Mesenchymal stem cell (in vitro differentiated cells and primary cell): ENCODE results near the gene TMEM175.

Experiments
- DNase-seq: peaks from one replicate; pipeline ENCODE4 v3.0.0-alpha.2; 2013
- H2AFZ ChIP-seq: one replicate; pipeline ENCODE4 v1.6.1; 2013; ENCODE audit warnings: low read depth, mild to moderate bottlenecking, control low read depth, inconsistent platforms, low read length, moderate library complexity
- H2AK5ac ChIP-seq: 2 replicates; pipeline ENCODE4 v1.6.1; 2013; ENCODE audit warnings: low read length, moderate library complexity, mild to moderate bottlenecking, inconsistent platforms; ENCODE audit not compliant: severe bottlenecking
- H2BK120ac ChIP-seq: one replicate; pipeline ENCODE4 v1.6.1; 2013; ENCODE audit warnings: low read depth, mild to moderate bottlenecking, inconsistent platforms, low read length, moderate library complexity
- H2BK12ac ChIP-seq, 2 experiments: one replicate each; pipeline ENCODE4 v1.6.1; 2013; ENCODE audit warnings: inconsistent platforms in 2 of 2, low read length in 2 of 2, mild to moderate bottlenecking in 2 of 2, moderate library complexity in 2 of 2, control low read depth in 1 of 2
- H2BK15ac ChIP-seq: one replicate; pipeline ENCODE4 v1.6.1; 2013; ENCODE audit warnings: mild to moderate bottlenecking, low read depth, inconsistent platforms; ENCODE audit not compliant: poor library complexity, severe bottlenecking
- H2BK5ac ChIP-seq: 2 replicates; pipeline ENCODE4 v1.6.1; 2013; ENCODE audit warnings: low read depth, mild to moderate bottlenecking, low read length, control low read depth, inconsistent platforms; ENCODE audit not compliant: poor library complexity, severe bottlenecking
- H3K14ac ChIP-seq, 2 experiments: one replicate each; pipeline ENCODE4 v1.6.1; 2013; ENCODE audit warnings: inconsistent platforms in 2 of 2, low read length in 2 of 2, control low read depth in 1 of 2, mild to moderate bottlenecking in 1 of 2, moderate library complexity in 1 of 2
- H3K18ac ChIP-seq, 2 experiments: one replicate each; pipeline ENCODE4 v1.6.1; 2013; ENCODE audit warnings: inconsistent platforms in 2 of 2, low read length in 2 of 2, control low read depth in 1 of 2, low read depth in 1 of 2, mild to moderate bottlenecking in 1 of 2
- H3K23ac ChIP-seq, 2 experiments: one replicate each; pipeline ENCODE4 v1.6.1; 2013; ENCODE audit warnings: inconsistent platforms in 2 of 2, low read length in 2 of 2, mild to moderate bottlenecking in 2 of 2, moderate library complexity in 2 of 2, control low read depth in 1 of 2
- H3K27ac ChIP-seq: 2 replicates; pipeline ENCODE4 v1.5.1; 2013; ENCODE audit warnings: mild to moderate bottlenecking, moderate library complexity, low read length, control low read depth, inconsistent platforms; ENCODE audit not compliant: poor library complexity, severe bottlenecking
- H3K27me3 ChIP-seq, 2 experiments: 2 replicates each; pipeline versions ENCODE4 v1.6.1 to v1.7.0; 2013; ENCODE audit warnings: low read length in 2 of 2, mild to moderate bottlenecking in 2 of 2, moderate library complexity in 2 of 2, control low read depth in 1 of 2, inconsistent platforms in 1 of 2; ENCODE audit not compliant: control insufficient read depth in 1 of 2, insufficient read depth in 1 of 2
- H3K36me3 ChIP-seq, 2 experiments: 2 replicates each; pipeline versions ENCODE4 v1.6.1 to v1.7.0; 2013; ENCODE audit warnings: low read length in 2 of 2, control low read depth in 1 of 2, inconsistent platforms in 1 of 2, low read depth in 1 of 2, mild to moderate bottlenecking in 1 of 2; ENCODE audit not compliant: insufficient read depth in 2 of 2, control insufficient read depth in 1 of 2
- H3K4ac ChIP-seq, 2 experiments: one replicate each; pipeline ENCODE4 v1.6.1; 2013; ENCODE audit warnings: inconsistent platforms in 2 of 2, low read length in 2 of 2, mild to moderate bottlenecking in 2 of 2, moderate library complexity in 2 of 2, control low read depth in 1 of 2, low read depth in 1 of 2
- H3K4me1 ChIP-seq: 2 replicates; pipeline ENCODE4 v1.6.1; 2013; ENCODE audit warnings: low read depth, low read length, control low read depth; ENCODE audit not compliant: control insufficient read depth, insufficient read depth
- H3K4me2 ChIP-seq: 2 replicates; pipeline ENCODE4 v1.6.1; 2013; ENCODE audit warnings: low read length, mild to moderate bottlenecking, inconsistent platforms; ENCODE audit not compliant: poor library complexity, severe bottlenecking
- H3K4me3 ChIP-seq, 2 experiments: 2 replicates each; pipeline versions ENCODE4 v1.5.1 to v1.7.0; 2013; ENCODE audit warnings: low read length in 2 of 2, mild to moderate bottlenecking in 2 of 2, control low read depth in 1 of 2, low read depth in 1 of 2; ENCODE audit not compliant: insufficient read depth in 1 of 2
- H3K79me1 ChIP-seq: replicated peaks from 2 replicates; pipeline ENCODE4 v1.6.1; 2013; ENCODE audit warnings: mild to moderate bottlenecking, control low read depth, low read length, inconsistent platforms; ENCODE audit not compliant: poor library complexity, severe bottlenecking
- H3K9ac ChIP-seq: 2 replicates; pipeline ENCODE4 v1.7.0; 2013; ENCODE audit warnings: mild to moderate bottlenecking, low read length, moderate library complexity
- H3K9me3 ChIP-seq: 2 replicates; pipeline ENCODE4 v1.7.0; 2013; ENCODE audit warnings: mild to moderate bottlenecking, low read length; ENCODE audit not compliant: control insufficient read depth
- H4K8ac ChIP-seq: one replicate; pipeline ENCODE4 v1.6.1; 2013; ENCODE audit warnings: inconsistent platforms, mild to moderate bottlenecking, low read length, moderate library complexity
- H4K91ac ChIP-seq: one replicate; pipeline ENCODE4 v1.6.1; 2013; ENCODE audit warnings: mild to moderate bottlenecking, low read length, inconsistent platforms
- WGBS: methylation state at CpG from one replicate; pipeline ENCODE4 v1.1.7; 2013; ENCODE audit warnings: mixed read lengths; 5-methylcytosine and 5-hydroxymethylcytosine counted together

TMEM175 gene

DNA sequence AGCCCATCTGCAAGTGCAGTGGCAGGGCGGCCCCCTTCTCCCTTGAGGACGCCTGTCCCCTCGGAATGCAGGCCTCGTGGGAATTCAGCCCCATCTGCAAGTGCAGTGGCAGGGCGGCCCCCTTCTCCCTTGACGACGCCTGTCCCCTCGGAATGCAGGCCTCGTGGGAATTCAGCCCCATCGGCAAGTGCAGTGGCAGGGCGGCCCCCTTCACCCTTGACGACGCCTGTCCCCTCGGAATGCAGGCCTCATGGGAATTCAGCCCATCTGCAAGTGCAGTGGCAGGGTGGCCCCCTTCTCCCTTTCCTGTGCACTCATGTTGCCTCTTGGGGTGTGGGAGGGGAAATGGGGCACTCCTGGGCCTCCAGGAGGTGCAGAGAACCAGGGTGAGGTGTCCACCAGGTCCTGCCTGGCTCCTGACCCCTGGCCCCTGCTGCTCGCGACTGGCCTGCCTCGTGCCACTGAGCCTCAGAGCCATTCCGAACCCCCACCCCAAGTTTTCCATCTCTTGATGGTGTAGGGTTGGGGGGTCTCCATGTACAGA is 67.7 kb downstream of the TMEM175 start:
- H3K27me3 ChIP-seq = peaks cover 69 to 73% of the 10 kb centered on the region in 2 experiments
- no peaks in the 10 kb centered on the region for H3K79me1 ChIP-seq

GRCh38 chr4:1000686-1001260 is 68.5 kb downstream of the TMEM175 start:
- H3K18ac ChIP-seq = no peak overlapping the region
- no peak overlapping the region for H2BK5ac ChIP-seq
- no peak overlapping the region for H3K27ac ChIP-seq
- peaks cover 76% of the 10 kb centered on the region in 2 experiments for H3K27me3 ChIP-seq
- no peak overlapping the region for H2BK15ac ChIP-seq
- H3K36me3 ChIP-seq = peaks cover 0 to 9% of the 10 kb centered on the region in 2 experiments
- H2BK120ac ChIP-seq = no peak overlapping the region
- no peak overlapping the region for H3K14ac ChIP-seq
- no peak overlapping the region for H2AFZ ChIP-seq
- no peak overlapping the region for H4K91ac ChIP-seq
- no peak overlapping the region for H3K4me3 ChIP-seq
- no peak overlapping the region for H4K8ac ChIP-seq
- WGBS = 92% methylated on average over 13 of the region's 15 CpGs
- H3K79me1 ChIP-seq = no peaks in the 10 kb centered on the region
- H3K9ac ChIP-seq = no peak overlapping the region
- no peak overlapping the region for H3K4me2 ChIP-seq
- no peak overlapping the region for H3K23ac ChIP-seq
- H3K4ac ChIP-seq = no peak overlapping the region
- H2BK12ac ChIP-seq = no peak overlapping the region
- H3K9me3 ChIP-seq = no peaks in the 10 kb centered on the region
- no peak overlapping the region for H2AK5ac ChIP-seq
- peaks cover 27% of the 10 kb centered on the region for H3K4me1 ChIP-seq
- no peak for DNase-seq

More for the DNA sequence above, 67.7 kb downstream of the TMEM175 start:
- Histone ChIP-seq H4K8ac (no peak overlapping the region), H3K14ac (no peak overlapping the region), H2AFZ (no peak overlapping the region), H3K9ac (no peak overlapping the region), H2AK5ac (no peak overlapping the region), H3K4me1 (peaks cover 27% of the 10 kb centered on the region), H4K91ac (no peak overlapping the region), H3K36me3 (peaks cover 0 to 9% of the 10 kb centered on the region in 2 experiments), H2BK12ac (no peak overlapping the region), H3K23ac (no peak overlapping the region), H2BK120ac (no peak overlapping the region), H3K27ac (no peak overlapping the region), H2BK15ac (no peak overlapping the region), H3K9me3 (no peaks in the 10 kb centered on the region), H3K4me2 (no peak overlapping the region), H3K4ac (no peak overlapping the region), H2BK5ac (no peak overlapping the region), H3K4me3 (no peak overlapping the region), H3K18ac (no peak overlapping the region)
- 78% methylated on average over 14 of the region's 18 CpGs for WGBS
- DNase-seq = no peak

DNA sequence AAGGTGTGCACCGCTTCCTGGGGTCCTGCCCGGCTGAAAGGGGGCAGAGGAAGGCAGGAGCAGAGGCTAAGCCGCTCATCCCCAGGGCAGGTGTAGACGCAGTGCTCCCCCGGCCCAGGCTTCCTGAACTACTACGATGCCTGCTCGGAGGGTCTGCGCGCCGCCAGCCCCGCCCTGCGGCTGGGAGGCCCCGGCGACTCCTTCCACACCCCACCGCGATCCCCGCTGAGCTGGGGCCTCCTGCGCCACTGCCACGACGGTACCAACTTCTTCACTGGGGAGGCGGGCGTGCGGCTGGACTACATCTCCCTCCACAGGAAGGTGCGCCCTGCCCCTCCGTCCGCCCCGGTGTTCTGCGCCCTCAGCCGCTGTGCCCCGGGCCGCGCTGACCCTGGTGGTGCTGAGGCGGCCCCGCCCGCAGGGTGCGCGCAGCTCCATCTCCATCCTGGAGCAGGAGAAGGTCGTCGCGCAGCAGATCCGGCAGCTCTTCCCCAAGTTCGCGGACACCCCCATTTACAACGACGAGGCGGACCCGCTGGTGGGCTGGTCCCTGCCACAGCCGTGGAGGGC is 69.4 kb downstream of the TMEM175 start:
- H2AK5ac ChIP-seq = no peak overlapping the region
- H4K91ac ChIP-seq = peak overlapping the region; percentile 8
- no peak overlapping the region for H3K14ac ChIP-seq
- H3K23ac ChIP-seq = peak overlapping the region in 1 of 2 experiments; percentile 41
- peak overlapping the region in 1 of 2 experiments; percentile 20 for H3K4me3 ChIP-seq
- H3K27ac ChIP-seq = no peak overlapping the region
- H3K4me2 ChIP-seq = no peak overlapping the region
- no peak overlapping the region for H2BK12ac ChIP-seq
- no peak for DNase-seq
- H3K9me3 ChIP-seq = peaks cover 3% of the 10 kb centered on the region
- H2BK15ac ChIP-seq = no peak overlapping the region
- WGBS = 54% methylated on average over 48 of the region's 48 CpGs
- no peak overlapping the region for H3K9ac ChIP-seq
- H2AFZ ChIP-seq = no peak overlapping the region
- peaks cover 68 to 74% of the 10 kb centered on the region in 2 experiments for H3K27me3 ChIP-seq
- H2BK5ac ChIP-seq = no peak overlapping the region
- peaks cover 25% of the 10 kb centered on the region for H3K4me1 ChIP-seq
- H3K79me1 ChIP-seq = no peaks in the 10 kb centered on the region
- no peak overlapping the region for H3K18ac ChIP-seq
- peak overlapping the region; percentile 29 for H4K8ac ChIP-seq
- H3K4ac ChIP-seq = no peak overlapping the region
- no peak overlapping the region for H2BK120ac ChIP-seq
- H3K36me3 ChIP-seq = peaks cover 0 to 9% of the 10 kb centered on the region in 2 experiments

DNA sequence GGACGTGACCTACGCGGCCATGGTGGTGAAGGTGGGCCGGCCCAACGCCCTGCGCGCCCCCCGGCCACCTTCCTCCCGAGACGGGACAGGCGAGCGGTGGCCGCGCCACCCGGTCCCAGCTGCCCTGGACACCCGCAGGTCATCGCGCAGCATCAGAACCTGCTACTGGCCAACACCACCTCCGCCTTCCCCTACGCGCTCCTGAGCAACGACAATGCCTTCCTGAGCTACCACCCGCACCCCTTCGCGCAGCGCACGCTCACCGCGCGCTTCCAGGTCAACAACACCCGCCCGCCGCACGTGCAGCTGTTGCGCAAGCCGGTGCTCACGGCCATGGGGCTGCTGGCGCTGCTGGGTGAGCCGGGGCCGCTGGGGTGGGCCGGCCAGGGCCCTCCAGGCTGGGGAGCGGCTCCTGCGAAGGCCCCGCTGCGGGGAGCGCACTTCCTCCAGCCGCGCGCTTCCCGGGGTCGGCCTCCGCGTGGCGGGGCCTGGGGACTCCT is 69.9 kb downstream of the TMEM175 start:
- H3K4ac ChIP-seq = no peak overlapping the region
- H4K8ac ChIP-seq = peak overlapping the region; percentile 29

More for the DNA sequence above, 69.9 kb downstream of the TMEM175 start:
- H2BK120ac ChIP-seq = no peak overlapping the region
- H3K9ac ChIP-seq = no peak overlapping the region
- H3K4me2 ChIP-seq = no peak overlapping the region
- no peak overlapping the region for H2BK5ac ChIP-seq
- peak overlapping the region in 1 of 2 experiments; percentile 20 for H3K4me3 ChIP-seq
- peak overlapping the region; percentile 18 for H2BK15ac ChIP-seq
- H2AFZ ChIP-seq = no peak overlapping the region
- H4K91ac ChIP-seq = no peak overlapping the region
- H3K9me3 ChIP-seq = peaks cover 6% of the 10 kb centered on the region
- no peak for DNase-seq
- 10% methylated on average over 47 of the region's 54 CpGs for WGBS
- H2BK12ac ChIP-seq = no peak overlapping the region
- peaks cover 22% of the 10 kb centered on the region for H3K4me1 ChIP-seq
- H3K79me1 ChIP-seq = no peaks in the 10 kb centered on the region
- no peak overlapping the region for H3K14ac ChIP-seq
- H3K27me3 ChIP-seq = peaks cover 67 to 75% of the 10 kb centered on the region in 2 experiments
- H3K27ac ChIP-seq = no peak overlapping the region
- no peak overlapping the region for H2AK5ac ChIP-seq
- no peak overlapping the region for H3K23ac ChIP-seq
- no peak overlapping the region for H3K18ac ChIP-seq
- peaks cover 0 to 9% of the 10 kb centered on the region in 2 experiments for H3K36me3 ChIP-seq
